HepG2 (cell line): ENCODE results near the gene LYRM4. TPM values are rescaled to one million over a fixed set of nuclear protein-coding genes. Genes with fewer than 3 reads are reported as not detected.
A peak's percentile ranks its signal among the peaks of the same experiment; 100 is the strongest.

ENCODE experiments used
- AKAP8 ChIP-seq: sonication (generic); formaldehyde crosslinking; IDR thresholded peaks from 2 replicates; pipeline ENCODE4 v1.5.1; 2020; ENCODE audit warnings: mild to moderate bottlenecking, missing genetic modification reagents
- CBX2 ChIP-seq, 2 experiments: fragments of 200-600 bp in 1 of 2; sonication (generic); formaldehyde crosslinking in 1 of 2; IDR thresholded peaks; 2 replicates each; pipeline versions ENCODE4 v1.7.0 to v1.8.1; 2018 to 2022; ENCODE audit warnings: low read depth in 2 of 2, low read length in 1 of 2, mild to moderate bottlenecking in 1 of 2, missing genetic modification reagents in 1 of 2
- DMAP1 ChIP-seq: IDR thresholded peaks from 2 replicates; pipeline ENCODE4 v1.6.1; 2016
- FOXM1 ChIP-seq: sonication (generic); formaldehyde crosslinking; IDR thresholded peaks from 2 replicates; pipeline ENCODE4 v1.5.0; 2020; ENCODE audit warnings: missing genetic modification reagents
- GMEB1 ChIP-seq: sonication (generic); formaldehyde crosslinking; IDR thresholded peaks from 2 replicates; pipeline ENCODE4 v1.5.1; 2020; ENCODE audit warnings: missing genetic modification reagents, mild to moderate bottlenecking, borderline replicate concordance
- JUN ChIP-seq: sonication (generic); formaldehyde crosslinking; IDR thresholded peaks from 2 replicates; pipeline ENCODE4 v1.4.0; 2020; ENCODE audit warnings: mild to moderate bottlenecking, missing genetic modification reagents
- MTA1 ChIP-seq: sonication (generic); formaldehyde crosslinking; IDR thresholded peaks from 2 replicates; pipeline ENCODE4 v1.4.0; 2020; ENCODE audit warnings: missing genetic modification reagents, mild to moderate bottlenecking, borderline replicate concordance
- NRL ChIP-seq: sonication (generic); formaldehyde crosslinking; IDR thresholded peaks from 2 replicates; pipeline ENCODE4 v1.5.0; 2020; ENCODE audit warnings: missing genetic modification reagents, mild to moderate bottlenecking, moderate library complexity, borderline replicate concordance
- PRPF4 ChIP-seq: fragments of 200-400 bp; formaldehyde crosslinking; IDR thresholded peaks from 2 replicates; pipeline ENCODE4 v1.6.1; 2016; ENCODE audit warnings: low read length, low read depth; ENCODE audit not compliant: poor library complexity, severe bottlenecking
- SALL2 ChIP-seq: sonication (generic); formaldehyde crosslinking; IDR thresholded peaks from 2 replicates; pipeline ENCODE4 v1.8.1; 2023; ENCODE audit warnings: mild to moderate bottlenecking, missing genetic modification reagents, inconsistent platforms
- YEATS4 ChIP-seq: sonication (generic); formaldehyde crosslinking; IDR thresholded peaks from 2 replicates; pipeline ENCODE4 v1.4.0; 2020; ENCODE audit warnings: missing genetic modification reagents, borderline replicate concordance
- ZBTB14 ChIP-seq: sonication (generic); formaldehyde crosslinking; IDR thresholded peaks from 2 replicates; pipeline ENCODE4 v1.4.0; 2020; ENCODE audit warnings: missing genetic modification reagents
- ZBTB2 ChIP-seq: sonication (generic); formaldehyde crosslinking; IDR thresholded peaks from 2 replicates; pipeline ENCODE4 v1.8.0; 2022; ENCODE audit warnings: low read depth, missing genetic modification reagents
- ZEB1 ChIP-seq: IDR thresholded peaks from 2 replicates; pipeline ENCODE4 v1.6.1; 2012; ENCODE audit warnings: mild to moderate bottlenecking, low read depth, inconsistent platforms; ENCODE audit not compliant: insufficient replicate concordance
- ZNF136 ChIP-seq: sonication (generic); formaldehyde crosslinking; IDR thresholded peaks from 2 replicates; pipeline ENCODE4 v1.8.1; 2022; ENCODE audit warnings: low read depth, mild to moderate bottlenecking, moderate library complexity, missing genetic modification reagents
- ZNF674 ChIP-seq: sonication (generic); formaldehyde crosslinking; IDR thresholded peaks from 2 replicates; pipeline ENCODE4 v1.5.0; 2020; ENCODE audit warnings: low read depth, mild to moderate bottlenecking, missing genetic modification reagents
- ZNF724P ChIP-seq: sonication (generic); formaldehyde crosslinking; IDR thresholded peaks from 2 replicates; pipeline ENCODE4 v1.8.0; 2022; ENCODE audit warnings: missing genetic modification reagents, borderline replicate concordance
- ZNF776 ChIP-seq: sonication (generic); formaldehyde crosslinking; IDR thresholded peaks from 2 replicates; pipeline ENCODE4 v1.4.0; 2020; ENCODE audit warnings: mild to moderate bottlenecking, missing genetic modification reagents
- ZNF883 ChIP-seq: sonication (generic); formaldehyde crosslinking; IDR thresholded peaks from 2 replicates; pipeline ENCODE4 v1.5.1; 2020; ENCODE audit warnings: mild to moderate bottlenecking, missing genetic modification reagents; ENCODE audit errors: not compliant biosample characterization
- polyA plus RNA-seq, 8 experiments: library from polyadenylated mRNA; depleted of rRNA in 3 of 8; stranded (reverse) in 7 of 8; unstranded in 1 of 8; fragments of >200 nt; fragmentation: Illumina TruSeq in 4 of 8; extraction: Trizol in 4 of 8; gene quantifications; 2 replicates each; pipeline versions ENCODE4 v1.2.1 to v1.2.3, GENCODE V29; 2011 to 2016; ENCODE audit warnings: low read depth in 4 of 8, missing spikeins in 1 of 8, mixed read lengths in 1 of 8; ENCODE audit not compliant: insufficient read depth in 1 of 8
- total RNA-seq, 5 experiments: library from RNA; depleted of rRNA; stranded (reverse); fragments of >200 nt; fragmentation: Illumina TruSeq; extraction: Trizol; gene quantifications; 2 replicates each; pipeline ENCODE4 v1.2.3, GENCODE V29; 2016; ENCODE audit warnings: low read depth in 1 of 5
- TF ChIP-seq, protein P1 (sequence below): sonication (generic); formaldehyde crosslinking; IDR thresholded peaks from 2 replicates; pipeline ENCODE4 v1.4.0; 2020; ENCODE audit warnings: missing genetic modification reagents, mild to moderate bottlenecking, borderline replicate concordance

The LYRM4 gene
- total and polyA plus RNA-seq, 2 of the 13 experiments (the other 11 are each of a cell fraction or from before 2014, with no cell fraction given), result 64.6 to 67.5 TPM

GRCh38 chr6:5084360-5084780, 176.4 kb downstream of the LYRM4 start (continued):
- TF ChIP-seq GMEB1 (CRISPR knock-in tag) (peak; percentile 67), ZNF674 (CRISPR knock-in tag) (0 out of 2 replicates have a peak, but pooled peaks have one; percentile 53), ZNF136 (CRISPR knock-in tag) (0 out of 2 replicates have a peak, but pooled peaks have one; percentile 23), ZNF724P (CRISPR knock-in tag) (peak; percentile 52; the same call in 1 of the 2 replicates), JUN (CRISPR knock-in tag) (no peak), FOXM1 (peak; percentile 75; the same call in 1 of the 2 replicates), ZEB1 (no peak), ZNF776 (CRISPR knock-in tag) (peak; percentile 78; the same call in 1 of the 2 replicates), ZBTB2 (CRISPR knock-in tag) (peak; percentile 73), NRL (peak; percentile 78; the same call in 1 of the 2 replicates), ZBTB14 (peak; percentile 60; the same call in 1 of the 2 replicates), SALL2 (CRISPR knock-in tag) (0 out of 2 replicates have a peak, but pooled peaks have one; percentile 92), CBX2 (IDR thresholded peaks at IDR 0.05; ENCODE audit: low read depth, low read length) (no peak), CBX2 (CRISPR knock-in tag; IDR thresholded peaks at IDR 0.05; ENCODE audit: low read depth) (peak; percentile 87; the same call in 1 of the 2 replicates), YEATS4 (CRISPR knock-in tag) (peak; percentile 96), MTA1 (CRISPR knock-in tag) (peak; percentile 12; the same call in 1 of the 2 replicates), ZNF883 (CRISPR knock-in tag) (peak; percentile 89), AKAP8 (CRISPR knock-in tag) (no peak; the same call in 1 of the 2 replicates), DMAP1 (0 out of 2 replicates have a peak, but pooled peaks have one; percentile 29), PRPF4 (peak; percentile 9)
- TF ChIP-seq, protein P1, sequence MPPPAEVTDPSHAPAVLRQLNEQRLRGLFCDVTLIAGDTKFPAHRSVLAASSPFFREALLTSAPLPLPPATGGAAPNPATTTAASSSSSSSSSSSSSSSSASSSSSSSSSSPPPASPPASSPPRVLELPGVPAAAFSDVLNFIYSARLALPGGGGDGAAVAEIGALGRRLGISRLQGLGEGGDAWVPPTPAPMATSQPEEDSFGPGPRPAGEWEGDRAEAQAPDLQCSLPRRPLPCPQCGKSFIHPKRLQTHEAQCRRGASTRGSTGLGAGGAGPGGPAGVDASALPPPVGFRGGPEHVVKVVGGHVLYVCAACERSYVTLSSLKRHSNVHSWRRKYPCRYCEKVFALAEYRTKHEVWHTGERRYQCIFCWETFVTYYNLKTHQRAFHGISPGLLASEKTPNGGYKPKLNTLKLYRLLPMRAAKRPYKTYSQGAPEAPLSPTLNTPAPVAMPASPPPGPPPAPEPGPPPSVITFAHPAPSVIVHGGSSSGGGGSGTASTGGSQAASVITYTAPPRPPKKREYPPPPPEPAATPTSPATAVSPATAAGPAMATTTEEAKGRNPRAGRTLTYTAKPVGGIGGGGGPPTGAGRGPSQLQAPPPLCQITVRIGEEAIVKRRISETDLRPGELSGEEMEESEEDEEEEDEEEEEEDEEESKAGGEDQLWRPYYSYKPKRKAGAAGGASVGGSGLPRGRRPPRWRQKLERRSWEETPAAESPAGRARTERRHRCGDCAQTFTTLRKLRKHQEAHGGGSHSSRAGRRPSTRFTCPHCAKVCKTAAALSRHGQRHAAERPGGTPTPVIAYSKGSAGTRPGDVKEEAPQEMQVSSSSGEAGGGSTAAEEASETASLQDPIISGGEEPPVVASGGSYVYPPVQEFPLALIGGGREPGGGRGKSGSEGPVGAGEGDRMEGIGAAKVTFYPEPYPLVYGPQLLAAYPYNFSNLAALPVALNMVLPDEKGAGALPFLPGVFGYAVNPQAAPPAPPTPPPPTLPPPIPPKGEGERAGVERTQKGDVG (CRISPR knock-in tag), result peak; percentile 62; the same call in 1 of the 2 replicates
